BJ (cell line): ENCODE results near the gene PRAC1. TPM values are rescaled to one million over a fixed set of nuclear protein-coding genes. Genes with fewer than 3 reads are reported as not detected.

Experiments used
- CTCF ChIA-PET: fragments of 350-600 bp; formaldehyde crosslinking; extraction: SDS; loops from one replicate; lab custom pipeline; 2021; ENCODE audit warnings: antibody characterized with exemption, inconsistent platforms; lab: Yijun Ruan, JAX
- POLR2A ChIA-PET: fragments of 300-600 bp; sonication (Branson Sonifier 250); formaldehyde crosslinking; extraction: SDS; loops from one replicate; lab custom pipeline; 2021; ENCODE audit warnings: antibody characterized with exemption; lab: Charles Lee
- DNase-seq: peaks from one replicate; pipeline ENCODE4 v3.0.0-alpha.2; 2011; ENCODE audit warnings: low read depth
- H3K27me3 ChIP-seq: 2 replicates; pipeline ENCODE4 v1.6.0; 2011; ENCODE audit warnings: low read length; ENCODE audit not compliant: control insufficient read depth, insufficient read depth
- H3K36me3 ChIP-seq: 2 replicates; pipeline ENCODE4 v1.5.1; 2011; ENCODE audit warnings: low read length; ENCODE audit not compliant: control insufficient read depth, insufficient read depth
- H3K4me3 ChIP-seq: 2 replicates; pipeline ENCODE4 v1.5.1; 2011; ENCODE audit warnings: low read depth, mild to moderate bottlenecking, control low read depth, low read length
- CTCF ChIP-seq: IDR thresholded peaks from 2 replicates; pipeline ENCODE4 v1.5.1; 2011; ENCODE audit warnings: low read depth, mild to moderate bottlenecking, control low read depth, inconsistent platforms, low read length, moderate library complexity; ENCODE audit not compliant: insufficient read depth
- polyA plus RNA-seq: library from polyadenylated mRNA; depleted of rRNA; stranded (reverse); fragments of >200 nt; gene quantifications from 2 replicates; pipeline ENCODE4 v1.2.3, GENCODE V29; 2011; rRNA removed
- small RNA-seq: library from RNA; depleted of rRNA; stranded (forward); fragments of <200 nt; gene quantifications from one replicate; pipeline ENCODE3, GENCODE V24; 2012; ENCODE audit warnings: low replicate concordance, low read depth; ENCODE audit not compliant: insufficient read length

The PRAC1 gene
- polyA plus RNA-seq, 1 experiment, result not detected

DNA sequence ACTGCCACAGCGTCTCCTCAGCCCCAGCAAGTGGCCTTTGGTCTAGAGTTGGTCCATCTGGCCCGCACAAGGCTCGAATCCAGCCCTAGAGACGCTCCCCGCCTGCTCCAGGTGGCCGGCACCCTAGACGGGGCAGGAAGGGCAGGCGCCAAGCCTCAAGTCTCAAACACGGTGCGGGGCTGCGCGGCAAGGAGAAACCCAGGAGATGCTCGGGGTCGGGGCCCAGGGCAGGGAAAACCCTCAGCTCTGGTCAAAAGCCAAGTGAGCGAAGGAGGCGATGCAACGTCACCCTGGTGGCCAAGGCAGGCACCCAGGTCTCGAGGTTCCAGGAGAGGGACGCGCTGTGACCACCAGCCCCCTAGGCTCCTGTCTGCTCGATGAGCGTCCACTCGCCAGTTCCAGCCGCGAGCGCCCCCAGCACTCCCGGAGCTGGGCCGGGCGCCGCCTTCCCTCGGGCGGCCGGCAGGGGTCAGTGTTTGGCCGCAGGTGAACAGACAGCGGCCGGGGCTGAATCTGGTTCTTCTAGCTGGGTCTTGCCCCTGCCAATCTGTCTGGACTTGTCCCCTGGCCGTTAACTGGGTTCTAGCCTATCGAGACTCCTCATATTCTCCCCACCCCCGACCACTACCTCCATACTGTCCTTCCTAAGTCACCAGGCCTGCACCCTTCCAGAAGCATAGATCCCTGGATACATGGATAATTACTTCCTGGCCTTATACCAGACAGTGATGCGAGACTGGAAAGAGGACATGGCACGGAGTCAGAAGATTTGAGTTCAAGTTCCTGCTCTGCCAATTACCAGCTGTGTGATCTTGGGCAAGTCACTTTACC is 44.0 kb downstream of the PRAC1 start:
- Histone ChIP-seq H3K36me3 (no peaks in the 10 kb centered on the region), H3K4me3 (peak overlapping the region; percentile 16; the same call in 1 of the 2 replicates), H3K27me3 (peaks cover 9% of the 10 kb centered on the region)
- TF ChIP-seq CTCF, result peak; percentile 96
- ChIA-PET CTCF (interaction anchor here (0.6 to 6.4 kb wide), 46 partner anchors 10 to 605 kb away, joined by 3 to 86 read pairs (median 4); partner anchors contain the start of genes ATP5MC1, HOXB13, PRAC2 and TTLL6), POLR2A (interaction anchor here (0.5 kb wide), 2 partner anchors 84 to 205 kb away, joined by 8 to 12 read pairs; no protein-coding TSS in a partner anchor)
- DNase-seq, result no peak

- H3K36me3 ChIP-seq, result no peaks in the 10 kb centered on the region
- ChIA-PET POLR2A (no interaction called here), CTCF (interaction anchor here (1.5 to 6.4 kb wide), 5 partner anchors 41 to 202 kb away, joined by 4 to 86 read pairs (median 20); no protein-coding TSS in a partner anchor)
- TF ChIP-seq CTCF, result no peak
- H3K27me3 ChIP-seq, result peaks cover 9% of the 10 kb centered on the region
- no peak for DNase-seq
- H3K4me3 ChIP-seq, result no peak overlapping the region
Observed at GRCh38 chr17:48676963-48677558, 45.3 kb downstream of the PRAC1 start.

DNA sequence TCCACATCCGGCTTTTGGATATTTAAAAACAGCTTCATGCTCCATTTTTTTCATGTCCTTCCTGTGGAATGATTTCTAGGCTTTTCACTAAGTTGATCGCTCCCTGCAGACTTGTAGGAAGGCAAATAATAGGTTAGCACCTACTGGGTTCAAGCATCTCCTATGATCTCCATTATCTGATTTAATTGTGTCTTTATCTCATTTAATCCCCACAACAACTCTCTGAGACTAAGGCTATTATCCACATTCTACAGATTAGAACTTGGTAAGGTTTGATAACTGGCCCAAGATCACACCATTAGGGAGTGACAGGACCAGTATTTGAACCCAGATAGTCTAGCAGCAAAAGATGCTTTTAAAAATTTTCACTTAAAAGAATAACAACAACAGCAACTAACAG is 50.0 kb downstream of the PRAC1 start:
- TF ChIP-seq CTCF, result no peak
- Histone ChIP-seq H3K4me3 (no peak overlapping the region), H3K27me3 (peaks cover 10% of the 10 kb centered on the region), H3K36me3 (no peaks in the 10 kb centered on the region)
- POLR2A ChIA-PET, result no interaction called here
- CTCF ChIA-PET, result interaction anchor here (0.6 to 9.2 kb wide), 35 partner anchors 9 to 557 kb away, joined by 3 to 87 read pairs (median 4); partner anchors contain the start of genes PRAC1 and PRAC2
- no peak for DNase-seq

Small RNA genes lying within 50 kb of the gene (small RNA-seq; reads per million reads assigned to genes)
- gene AC091179.2 (not detected), gene COX6B1P2 (not detected), gene MIR3185 (not detected), gene RF02132 (not detected), gene RF02133 (not detected), gene RN7SL125P (not detected)

Other genes starting within 250 kb of the PRAC1 start
- gene HOXB1, start 191.5 kb downstream of the PRAC1 start, polyA plus RNA-seq, result not detected in 2 replicates
- gene HOXB2, start 177.4 kb downstream of the PRAC1 start, polyA plus RNA-seq, result 1.5 and 1.7 TPM in 2 replicates
- gene HOXB4, start 144.2 kb downstream of the PRAC1 start, polyA plus RNA-seq, result not detected in 2 replicates
- not detected in 2 replicates for gene HOXB3, start 132.3 kb downstream of the PRAC1 start, polyA plus RNA-seq
- not detected in 2 replicates for gene HOXB5, start 128.7 kb downstream of the PRAC1 start, polyA plus RNA-seq
- gene HOXB6, start 117.5 kb downstream of the PRAC1 start, polyA plus RNA-seq, result not detected in 2 replicates
- not detected in 2 replicates for gene HOXB7, start 111.5 kb downstream of the PRAC1 start, polyA plus RNA-seq
- gene HOXB8, start 107.2 kb downstream of the PRAC1 start, polyA plus RNA-seq, result not detected in 2 replicates
- not detected in 2 replicates for gene HOXB9, start 96.2 kb downstream of the PRAC1 start, polyA plus RNA-seq
- 0.63 and 0.98 TPM in 2 replicates for gene PRAC2, start 667 bp upstream of the PRAC1 start, polyA plus RNA-seq
- gene HOXB13, start 6.2 kb upstream of the PRAC1 start, polyA plus RNA-seq, result 0.70 and 0.81 TPM in 2 replicates
- 0.02 TPM in 1 of 2 replicates, not detected in the other for gene TTLL6, start 94.7 kb upstream of the PRAC1 start, polyA plus RNA-seq
- gene CALCOCO2, start 108.5 kb upstream of the PRAC1 start, polyA plus RNA-seq, result 108 and 137 TPM in 2 replicates
- 139 and 142 TPM in 2 replicates for gene ATP5MC1, start 170.3 kb upstream of the PRAC1 start, polyA plus RNA-seq
- gene UBE2Z, start 185.9 kb upstream of the PRAC1 start, polyA plus RNA-seq, result 166 and 190 TPM in 2 replicates
- gene SNF8, start 222.3 kb upstream of the PRAC1 start, polyA plus RNA-seq, result 104 and 113 TPM in 2 replicates
- 0.12 and 0.16 TPM in 2 replicates for gene GIP, start 246.1 kb upstream of the PRAC1 start, polyA plus RNA-seq